ENCODE measurements around the gene CEP112. TPM values are rescaled to one million over a fixed set of nuclear protein-coding genes. Genes with fewer than 3 reads are reported as not detected.

The CEP112 gene
- total RNA-seq, 1 donor from 2014 or later: 26.3 TPM

DNA sequence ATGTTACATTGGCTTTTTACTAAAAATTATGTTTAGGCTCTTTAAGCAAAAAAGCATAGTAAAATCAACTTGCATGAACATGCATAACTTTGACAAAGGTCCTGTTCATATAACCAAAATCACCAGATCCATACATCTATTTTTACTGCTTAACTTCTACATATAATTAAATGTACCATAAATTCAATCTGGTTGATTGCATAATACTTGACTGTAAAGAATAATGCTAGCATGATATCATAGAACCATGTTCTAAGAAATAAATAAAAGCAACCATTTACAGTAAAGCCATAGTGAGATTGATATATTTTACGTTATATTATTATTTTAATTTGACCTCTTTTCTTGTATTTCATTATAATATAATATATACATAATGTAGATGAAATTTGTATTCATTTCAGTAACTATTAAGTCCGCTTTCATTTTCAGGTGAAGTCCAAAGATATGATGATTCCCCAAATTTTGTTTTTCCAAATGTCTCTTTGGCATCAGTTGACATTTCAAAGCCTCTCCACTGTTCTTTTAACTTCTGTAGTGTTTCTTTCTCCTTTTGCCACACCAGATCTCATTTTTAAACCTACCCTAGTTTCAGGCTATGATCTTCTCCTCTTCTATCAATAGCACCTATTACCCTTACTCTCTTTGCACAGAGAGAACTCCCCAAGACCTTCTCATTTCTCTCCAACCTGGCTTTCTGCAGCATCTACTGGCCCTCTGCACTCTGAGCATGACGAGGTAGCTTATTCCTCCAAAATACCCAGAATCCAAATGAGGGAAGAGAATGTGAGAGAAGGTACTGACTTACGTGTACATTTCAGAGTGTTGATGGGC lies 35.5 kb upstream of the CEP112 start:
- no peak overlapping the region for H3K4me3 Mint-ChIP-seq (ENCODE audit: unreplicated experiment)
- no peaks in the 10 kb centered on the region for H3K27me3 Mint-ChIP-seq (ENCODE audit: unreplicated experiment)
- no peaks in the 10 kb centered on the region for H3K9me3 Mint-ChIP-seq (ENCODE audit: unreplicated experiment)
- H3K4me1 Mint-ChIP-seq (ENCODE audit: unreplicated experiment): no peaks in the 10 kb centered on the region
- H3K27ac Mint-ChIP-seq (ENCODE audit: unreplicated experiment): no peak overlapping the region
- DNase-seq (ENCODE audit: low spot score): no peak
- no peaks in the 10 kb centered on the region for H3K36me3 Mint-ChIP-seq (ENCODE audit: low read depth, unreplicated experiment)
- TF ChIP-seq, protein P1, sequence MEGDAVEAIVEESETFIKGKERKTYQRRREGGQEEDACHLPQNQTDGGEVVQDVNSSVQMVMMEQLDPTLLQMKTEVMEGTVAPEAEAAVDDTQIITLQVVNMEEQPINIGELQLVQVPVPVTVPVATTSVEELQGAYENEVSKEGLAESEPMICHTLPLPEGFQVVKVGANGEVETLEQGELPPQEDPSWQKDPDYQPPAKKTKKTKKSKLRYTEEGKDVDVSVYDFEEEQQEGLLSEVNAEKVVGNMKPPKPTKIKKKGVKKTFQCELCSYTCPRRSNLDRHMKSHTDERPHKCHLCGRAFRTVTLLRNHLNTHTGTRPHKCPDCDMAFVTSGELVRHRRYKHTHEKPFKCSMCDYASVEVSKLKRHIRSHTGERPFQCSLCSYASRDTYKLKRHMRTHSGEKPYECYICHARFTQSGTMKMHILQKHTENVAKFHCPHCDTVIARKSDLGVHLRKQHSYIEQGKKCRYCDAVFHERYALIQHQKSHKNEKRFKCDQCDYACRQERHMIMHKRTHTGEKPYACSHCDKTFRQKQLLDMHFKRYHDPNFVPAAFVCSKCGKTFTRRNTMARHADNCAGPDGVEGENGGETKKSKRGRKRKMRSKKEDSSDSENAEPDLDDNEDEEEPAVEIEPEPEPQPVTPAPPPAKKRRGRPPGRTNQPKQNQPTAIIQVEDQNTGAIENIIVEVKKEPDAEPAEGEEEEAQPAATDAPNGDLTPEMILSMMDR (IDR thresholded peaks at IDR 0.05; ENCODE audit: unreplicated experiment): no peak

DNA sequence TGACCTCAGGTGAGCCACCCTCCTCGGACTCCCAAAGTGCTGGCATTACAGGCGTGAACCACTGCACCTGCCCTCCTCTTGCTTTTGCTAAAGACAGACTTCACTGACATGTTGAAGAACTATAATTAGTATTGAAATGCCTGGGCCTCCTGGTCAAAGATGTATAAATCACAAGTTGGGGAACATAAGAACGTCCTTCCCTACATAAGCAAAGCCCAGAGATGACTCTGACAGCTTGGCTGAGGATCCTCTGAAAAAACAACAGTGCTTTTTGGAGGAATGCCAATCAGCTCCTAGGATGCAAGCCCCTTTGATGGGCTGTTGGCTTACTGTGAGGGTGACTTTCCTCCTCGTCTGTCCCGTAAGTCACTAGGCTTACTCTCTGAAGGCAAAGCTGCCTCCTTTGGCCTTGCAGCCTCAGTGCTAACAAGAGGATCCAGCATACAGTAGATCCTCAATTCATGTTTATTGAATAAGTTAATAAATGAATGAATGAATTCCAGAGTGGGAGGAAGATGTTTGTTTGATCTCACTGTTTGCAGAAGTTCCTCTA lies 30.9 kb upstream of the CEP112 start:
- TF ChIP-seq, protein P1 (IDR thresholded peaks at IDR 0.05; ENCODE audit: unreplicated experiment): no peak
- no peaks in the 10 kb centered on the region for H3K36me3 Mint-ChIP-seq (ENCODE audit: low read depth, unreplicated experiment)
- H3K4me3 Mint-ChIP-seq (ENCODE audit: unreplicated experiment): no peak overlapping the region
- no peak for DNase-seq (ENCODE audit: low spot score)
- H3K27ac Mint-ChIP-seq (ENCODE audit: unreplicated experiment): no peak overlapping the region
- no peaks in the 10 kb centered on the region for H3K27me3 Mint-ChIP-seq (ENCODE audit: unreplicated experiment)
- no peaks in the 10 kb centered on the region for H3K9me3 Mint-ChIP-seq (ENCODE audit: unreplicated experiment)
- no peaks in the 10 kb centered on the region for H3K4me1 Mint-ChIP-seq (ENCODE audit: unreplicated experiment)

DNA sequence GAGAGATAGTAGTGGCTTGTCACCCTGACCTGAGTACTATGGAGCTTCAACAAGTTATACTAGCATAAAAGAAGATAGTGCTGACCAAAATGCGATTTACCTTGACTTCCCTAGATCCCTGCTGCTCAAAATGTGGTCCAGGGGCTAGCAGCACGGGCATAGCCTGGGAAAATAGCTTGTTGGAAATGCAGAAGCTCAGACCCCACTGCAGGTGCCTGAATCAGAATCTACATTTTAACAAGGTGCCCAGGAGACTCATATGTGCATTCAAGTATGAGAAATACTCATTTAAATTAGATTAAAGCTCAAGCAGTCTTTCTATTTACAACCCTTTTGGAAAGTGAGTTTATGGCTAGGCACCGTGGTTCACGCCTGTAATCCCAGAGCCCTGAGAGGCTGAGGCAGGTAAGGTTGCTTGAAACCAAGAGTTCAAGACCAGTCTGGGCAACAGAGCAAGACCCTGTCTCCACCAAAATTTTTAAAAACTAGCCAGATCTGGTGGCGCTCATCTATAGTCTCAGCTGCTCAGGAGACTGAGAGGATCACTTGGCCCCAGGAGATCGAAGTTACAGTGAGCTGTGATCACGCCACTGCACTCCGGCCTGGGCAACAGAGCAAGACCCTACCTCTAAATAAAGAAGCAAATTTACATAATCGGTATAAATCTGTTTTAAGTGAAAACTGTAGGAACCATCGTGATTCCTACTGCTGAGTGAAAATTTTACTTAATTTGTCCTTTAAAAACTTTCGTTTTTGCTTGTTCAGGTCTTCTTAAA lies 30.0 kb upstream of the CEP112 start:
- TF ChIP-seq, protein P1 (IDR thresholded peaks at IDR 0.05; ENCODE audit: unreplicated experiment): no peak
- no peaks in the 10 kb centered on the region for H3K27me3 Mint-ChIP-seq (ENCODE audit: unreplicated experiment)

DNA sequence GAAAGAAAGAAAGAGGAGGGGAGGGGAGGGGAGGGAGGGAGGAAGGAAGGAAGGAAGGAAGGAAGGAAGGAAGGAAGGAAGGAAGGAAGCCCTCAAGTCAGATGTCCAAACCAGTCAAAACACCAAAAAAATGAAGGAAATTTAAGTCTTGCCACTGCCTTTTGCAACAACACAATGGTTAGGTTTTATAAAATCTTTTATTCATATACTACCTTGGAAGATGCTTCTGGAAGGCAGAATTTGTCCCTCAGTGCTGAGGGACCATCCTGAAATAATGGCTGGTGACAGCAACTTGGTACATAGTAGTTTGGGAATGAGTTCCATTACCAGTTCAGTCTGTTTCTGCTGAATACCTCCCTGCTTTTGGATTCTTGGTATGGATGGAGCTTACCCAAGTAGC lies 29.4 kb upstream of the CEP112 start:
- TF ChIP-seq, protein P1 (IDR thresholded peaks at IDR 0.05; ENCODE audit: unreplicated experiment): no peak
- no peak for DNase-seq (ENCODE audit: low spot score)
- Mint-ChIP-seq H3K27ac (ENCODE audit: unreplicated experiment) (no peak overlapping the region), H3K36me3 (ENCODE audit: low read depth, unreplicated experiment) (no peaks in the 10 kb centered on the region), H3K4me1 (ENCODE audit: unreplicated experiment) (no peaks in the 10 kb centered on the region), H3K27me3 (ENCODE audit: unreplicated experiment) (no peaks in the 10 kb centered on the region), H3K9me3 (ENCODE audit: unreplicated experiment) (no peaks in the 10 kb centered on the region), H3K4me3 (ENCODE audit: unreplicated experiment) (no peak overlapping the region)

More for the DNA sequence above, 30.0 kb upstream of the CEP112 start:
- Mint-ChIP-seq H3K4me3 (ENCODE audit: unreplicated experiment) (no peak overlapping the region), H3K9me3 (ENCODE audit: unreplicated experiment) (no peaks in the 10 kb centered on the region), H3K4me1 (ENCODE audit: unreplicated experiment) (no peaks in the 10 kb centered on the region), H3K27ac (ENCODE audit: unreplicated experiment) (no peak overlapping the region), H3K36me3 (ENCODE audit: low read depth, unreplicated experiment) (no peaks in the 10 kb centered on the region)
- DNase-seq (ENCODE audit: low spot score): no peak
